OCI-LY7 (cell line): Measurements from ENCODE around the gene RIMS1. TPM values are rescaled to one million over a fixed set of nuclear protein-coding genes. Genes with fewer than 3 reads are reported as not detected.

Experiments used
- BruUV-seq: library from RNA; stranded (reverse); fragments of 400-500 nt; replicated peaks from 2 replicates; lab custom pipeline; 2021; lab: Mats Ljungman, UMichigan
- CTCF ChIA-PET: fragments of 300-600 bp; sonication (Branson Sonifier 250); formaldehyde crosslinking; loops from one replicate; lab custom pipeline; 2022; ENCODE audit warnings: antibody characterized with exemption; ENCODE audit not compliant: unreplicated experiment; lab: Charles Lee
- POLR2A ChIA-PET: fragments of 300-600 bp; sonication (Branson Sonifier 250); formaldehyde crosslinking; loops from one replicate; lab custom pipeline; 2022; ENCODE audit warnings: antibody characterized with exemption; lab: Charles Lee
- DNase-seq: peaks from one replicate; pipeline ENCODE4 v3.0.0-alpha.2; 2015; ENCODE audit warnings: low spot score
- H2AFZ ChIP-seq: fragments of 200-600 bp; sonication (generic), shearing (Covaris generic); 2 replicates; pipeline ENCODE4 v1.6.1; 2014; ENCODE audit warnings: mild to moderate bottlenecking, antibody characterized with exemption, low read length, moderate library complexity
- H3K27ac ChIP-seq: fragments of 200-600 bp; sonication (generic); 2 replicates; pipeline ENCODE4 v1.5.1; 2014; ENCODE audit warnings: mixed run types, low read depth, mild to moderate bottlenecking, moderate library complexity, low read length, inconsistent platforms; ENCODE audit not compliant: poor library complexity, severe bottlenecking
- H3K36me3 ChIP-seq: fragments of 200-600 bp; sonication (generic); 2 replicates; pipeline ENCODE4 v1.6.1; 2014; ENCODE audit warnings: mild to moderate bottlenecking, antibody characterized with exemption, low read length, moderate library complexity, mixed read lengths; ENCODE audit not compliant: insufficient read depth
- H3K4me1 ChIP-seq: fragments of 200-600 bp; sonication (generic); 2 replicates; pipeline ENCODE4 v1.5.1; 2014; ENCODE audit warnings: mild to moderate bottlenecking, low read length; ENCODE audit not compliant: insufficient read depth, poor library complexity, severe bottlenecking
- H3K4me2 ChIP-seq: fragments of 200-600 bp; sonication (generic); 2 replicates; pipeline ENCODE4 v1.6.1; 2014; ENCODE audit warnings: mild to moderate bottlenecking, low read length
- H3K4me3 ChIP-seq: fragments of 200-600 bp; sonication (generic); 2 replicates; pipeline ENCODE4 v1.5.1; 2014; ENCODE audit warnings: mild to moderate bottlenecking, low read depth, low read length; ENCODE audit not compliant: poor library complexity, severe bottlenecking
- H3K79me2 ChIP-seq: fragments of 200-600 bp; sonication (generic); 2 replicates; pipeline ENCODE4 v1.6.1; 2016; ENCODE audit warnings: low read depth, mild to moderate bottlenecking, low read length, moderate library complexity, mixed read lengths; ENCODE audit not compliant: insufficient read depth
- H3K9me2 ChIP-seq: fragments of 200-600 bp; sonication (generic); 2 replicates; pipeline ENCODE4 v1.6.1; 2016; ENCODE audit warnings: mild to moderate bottlenecking, low read length, mixed read lengths; ENCODE audit not compliant: insufficient read depth
- H3K9me3 ChIP-seq: fragments of 200-600 bp; sonication (generic); 2 replicates; pipeline ENCODE4 v1.6.1; 2014; ENCODE audit warnings: mild to moderate bottlenecking, mixed run types, low read length, mixed read lengths
- H4K20me1 ChIP-seq: fragments of 200-600 bp; sonication (generic); 2 replicates; pipeline ENCODE4 v1.6.1; 2014; ENCODE audit warnings: mild to moderate bottlenecking, antibody characterized with exemption, low read length, moderate library complexity, mixed read lengths; ENCODE audit not compliant: insufficient read depth
- CTCF ChIP-seq: fragments of 200-600 bp; sonication (generic); conservative IDR thresholded peaks from 2 replicates; pipeline ENCODE4 v1.5.1; 2014; ENCODE audit warnings: mild to moderate bottlenecking, antibody characterized with exemption, low read length, moderate library complexity, mixed read lengths
- EZH2phosphoT487 ChIP-seq: fragments of 200-600 bp; sonication (generic); IDR thresholded peaks from 2 replicates; pipeline ENCODE4 v1.6.1; 2018; ENCODE audit warnings: low read depth, borderline replicate concordance, mild to moderate bottlenecking, mixed run types, antibody characterized with exemption, low read length, moderate library complexity, mixed read lengths
- intact Hi-C: fragments of 100-400 bp; cut with micrococcal nuclease; formaldehyde crosslinking; loops from one replicate; pipeline ENCODE4 v1.10.0; 2022; ENCODE audit not compliant: unreplicated experiment
- total RNA-seq, 2 experiments: library from RNA; depleted of rRNA in 1 of 2; stranded (reverse); fragments of >200 nt in 1 of 2; shearing (Covaris generic) in 1 of 2; gene quantifications; 2 replicates each; pipeline ENCODE4 v1.2.3, GENCODE V29; 2014 to 2022

Gene RIMS1
- total RNA-seq, 2 experiments from 2014 or later, result not detected

DNA sequence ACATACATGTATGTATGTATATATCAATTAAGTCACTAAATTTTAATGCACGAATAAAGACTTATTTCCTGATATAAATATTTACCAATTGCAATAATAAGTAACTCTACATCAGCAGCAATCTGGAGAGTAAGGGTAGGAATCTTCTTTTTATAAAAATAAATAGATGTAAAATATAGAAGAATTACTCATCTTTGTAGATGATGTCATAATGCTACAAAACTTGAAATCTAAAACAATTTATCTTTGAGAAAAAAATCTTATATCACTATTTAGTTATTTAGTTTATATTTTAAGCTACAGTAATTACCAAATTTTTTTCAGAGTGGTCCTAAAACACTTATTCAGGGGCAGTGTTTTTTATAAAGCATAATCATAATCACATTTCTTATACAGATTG, 351.7 kb downstream of the RIMS1 start:
- intact Hi-C loops, result no loop called here
- CTCF ChIA-PET, result no interaction called here

GRCh38 chr6:72238900-72239299, 352.6 kb downstream of the RIMS1 start:
- no TSS peak for BruUV-seq
- no peaks in the 10 kb centered on the region for H3K9me3 ChIP-seq
- no peaks in the 10 kb centered on the region for H3K9me2 ChIP-seq
- DNase-seq, result no peak
- no peaks in the 10 kb centered on the region for H3K79me2 ChIP-seq
- POLR2A ChIA-PET, result no interaction called here
- H3K27ac ChIP-seq, result no peak overlapping the region
- H3K4me3 ChIP-seq, result no peak overlapping the region
- TF ChIP-seq EZH2phosphoT487, result no peak
- TF ChIP-seq CTCF, result no peak
- CTCF ChIA-PET, result no interaction called here
- intact Hi-C loops, result no loop called here
- H2AFZ ChIP-seq, result no peak overlapping the region
- H4K20me1 ChIP-seq, result no peaks in the 10 kb centered on the region
- H3K4me2 ChIP-seq, result no peak overlapping the region
- no peaks in the 10 kb centered on the region for H3K4me1 ChIP-seq
- H3K36me3 ChIP-seq, result no peaks in the 10 kb centered on the region

More for the DNA sequence above, 351.7 kb downstream of the RIMS1 start:
- H2AFZ ChIP-seq, result no peak overlapping the region
- no peaks in the 10 kb centered on the region for H3K4me1 ChIP-seq
- no peak overlapping the region for H3K4me3 ChIP-seq
- no peaks in the 10 kb centered on the region for H3K9me3 ChIP-seq
- POLR2A ChIA-PET, result interaction anchor here (0.8 to 1.5 kb wide), 3 partner anchors 16 to 1132 kb away, joined by 3 to 5 read pairs (median 4); partner anchors contain the start of gene OOEP
- no peaks in the 10 kb centered on the region for H4K20me1 ChIP-seq
- DNase-seq, result no peak
- H3K9me2 ChIP-seq, result no peaks in the 10 kb centered on the region
- H3K27ac ChIP-seq, result no peak overlapping the region
- no peaks in the 10 kb centered on the region for H3K79me2 ChIP-seq
- H3K4me2 ChIP-seq, result no peak overlapping the region
- BruUV-seq, result no TSS peak
- TF ChIP-seq CTCF (no peak), EZH2phosphoT487 (no peak)
- no peaks in the 10 kb centered on the region for H3K36me3 ChIP-seq

DNA sequence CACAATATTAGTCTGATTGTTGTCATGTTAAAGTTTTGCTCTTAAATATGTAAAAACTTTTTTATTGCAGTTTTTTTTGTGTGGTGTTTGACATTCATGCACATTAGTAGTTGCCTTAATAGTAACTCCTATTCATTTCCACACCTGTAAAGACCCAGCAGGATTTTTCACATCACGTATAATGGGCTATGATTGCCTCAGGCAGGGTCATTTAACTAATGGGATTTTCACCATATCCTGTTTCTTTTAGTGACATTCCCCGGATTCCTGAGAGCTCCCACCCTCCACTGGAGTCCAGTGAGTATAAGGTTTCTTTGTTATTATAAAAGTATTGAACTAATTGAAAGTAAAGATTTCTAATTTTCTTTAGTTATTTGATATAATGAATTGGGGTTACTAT, 359.2 kb downstream of the RIMS1 start:
- no peaks in the 10 kb centered on the region for H3K9me3 ChIP-seq
- no peak overlapping the region for H3K27ac ChIP-seq
- no peak for DNase-seq
- H3K36me3 ChIP-seq, result no peaks in the 10 kb centered on the region
- intact Hi-C loops, result no loop called here
- no peak overlapping the region for H3K4me2 ChIP-seq
- H2AFZ ChIP-seq, result no peak overlapping the region
- no TSS peak for BruUV-seq
- TF ChIP-seq EZH2phosphoT487, result no peak
- no peak for TF ChIP-seq CTCF
- ChIA-PET CTCF (no interaction called here), POLR2A (interaction anchor here (1.3 kb wide), 1 partner anchor 9 kb away, joined by 4 read pairs; no protein-coding TSS in a partner anchor)
- H3K9me2 ChIP-seq, result no peaks in the 10 kb centered on the region
- no peaks in the 10 kb centered on the region for H3K4me1 ChIP-seq
- no peaks in the 10 kb centered on the region for H4K20me1 ChIP-seq
- H3K4me3 ChIP-seq, result no peak overlapping the region
- H3K79me2 ChIP-seq, result no peaks in the 10 kb centered on the region
